Hematopoietic multipotent progenitor cell (in vitro differentiated cells): ENCODE data around the gene FNDC3B. TPM values are rescaled to one million over a fixed set of nuclear protein-coding genes. Genes with fewer than 3 reads are reported as not detected.

Experiments used
- DNase-seq, 3 donors: peaks; one replicate each; pipeline ENCODE4 v3.0.0-alpha.2; 2011 to 2015; ENCODE audit warnings: low read depth in 2 of 3, low spot score in 2 of 3
- total RNA-seq: library from RNA; depleted of rRNA; stranded (reverse); fragments of >200 nt; gene quantifications from one replicate; pipeline ENCODE4 v1.2.3, GENCODE V29; 2012

FNDC3B gene
- total RNA-seq, 1 donor = 28.0 TPM

- no peak for DNase-seq
These were observed 12.6 kb downstream of the FNDC3B start for GRCh38 chr3:172051957-172052354.

- DNase-seq = no peak
These were observed 13.0 kb downstream of the FNDC3B start for GRCh38 chr3:172052405-172052804.

- DNase-seq = no peak
These were observed 14.9 kb downstream of the FNDC3B start for GRCh38 chr3:172054115-172054764.

GRCh38 chr3:172056416-172056815 lies 17.0 kb downstream of the FNDC3B start:
- DNase-seq = no peak

- DNase-seq = no peak
These were observed 17.7 kb downstream of the FNDC3B start for GRCh38 chr3:172057059-172057458.

- DNase-seq = no peak
These were observed 18.4 kb downstream of the FNDC3B start for GRCh38 chr3:172057624-172058327.

GRCh38 chr3:172059532-172059931 lies 20.2 kb downstream of the FNDC3B start:
- DNase-seq = no peak

- DNase-seq = no peak
These were observed 20.9 kb downstream of the FNDC3B start for GRCh38 chr3:172060234-172060633.

GRCh38 chr3:172061724-172062184 lies 22.4 kb downstream of the FNDC3B start:
- peak in 2 of 3 donors; percentile 32 to 55 for DNase-seq

- DNase-seq = no peak
These were observed 23.4 kb downstream of the FNDC3B start for GRCh38 chr3:172062761-172063160.

- DNase-seq = no peak
These were observed 24.4 kb downstream of the FNDC3B start for GRCh38 chr3:172063456-172064432.

GRCh38 chr3:172065527-172065926 lies 26.1 kb downstream of the FNDC3B start:
- peak in 1 of 3 donors; percentile 62 for DNase-seq

GRCh38 chr3:172065967-172066762 lies 26.8 kb downstream of the FNDC3B start:
- DNase-seq = no peak

GRCh38 chr3:172066880-172067796 lies 27.8 kb downstream of the FNDC3B start:
- no peak for DNase-seq

- DNase-seq = no peak
These were observed 28.6 kb downstream of the FNDC3B start for GRCh38 chr3:172067837-172068440.

- DNase-seq = no peak
These were observed 29.6 kb downstream of the FNDC3B start for GRCh38 chr3:172068977-172069376.

- no peak for DNase-seq
These were observed 30.1 kb downstream of the FNDC3B start for GRCh38 chr3:172069478-172069877.

GRCh38 chr3:172070269-172070668 lies 30.9 kb downstream of the FNDC3B start:
- DNase-seq = no peak

GRCh38 chr3:172070802-172071201 lies 31.4 kb downstream of the FNDC3B start:
- DNase-seq = no peak
